Measurements from ENCODE around the gene PSMG2.
"Not testable (repeated sequence)": the region's sequence is repeated elsewhere in the genome, so short reads cannot be mapped to it uniquely, and the experiment has no call there.

PSMG2 gene

DNA sequence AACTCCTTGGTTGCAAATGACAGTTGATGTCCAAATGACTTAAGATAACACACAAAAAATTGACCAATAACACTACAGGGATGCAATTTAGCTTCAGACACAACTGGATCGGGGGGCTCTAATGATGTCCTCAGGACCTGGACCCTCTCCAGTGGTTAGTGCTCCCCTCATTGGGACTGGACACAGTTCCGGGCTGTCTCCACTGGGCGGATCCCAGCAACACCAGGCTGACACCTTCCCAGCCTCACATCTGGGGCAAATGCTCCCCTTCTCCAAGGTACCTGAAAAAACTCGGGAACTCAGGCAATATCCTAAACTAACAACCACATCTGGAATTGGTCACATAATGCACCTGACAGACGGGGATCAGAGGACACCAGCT, 48.7 kb downstream of the PSMG2 start:
- TF ChIP-seq, protein P1, sequence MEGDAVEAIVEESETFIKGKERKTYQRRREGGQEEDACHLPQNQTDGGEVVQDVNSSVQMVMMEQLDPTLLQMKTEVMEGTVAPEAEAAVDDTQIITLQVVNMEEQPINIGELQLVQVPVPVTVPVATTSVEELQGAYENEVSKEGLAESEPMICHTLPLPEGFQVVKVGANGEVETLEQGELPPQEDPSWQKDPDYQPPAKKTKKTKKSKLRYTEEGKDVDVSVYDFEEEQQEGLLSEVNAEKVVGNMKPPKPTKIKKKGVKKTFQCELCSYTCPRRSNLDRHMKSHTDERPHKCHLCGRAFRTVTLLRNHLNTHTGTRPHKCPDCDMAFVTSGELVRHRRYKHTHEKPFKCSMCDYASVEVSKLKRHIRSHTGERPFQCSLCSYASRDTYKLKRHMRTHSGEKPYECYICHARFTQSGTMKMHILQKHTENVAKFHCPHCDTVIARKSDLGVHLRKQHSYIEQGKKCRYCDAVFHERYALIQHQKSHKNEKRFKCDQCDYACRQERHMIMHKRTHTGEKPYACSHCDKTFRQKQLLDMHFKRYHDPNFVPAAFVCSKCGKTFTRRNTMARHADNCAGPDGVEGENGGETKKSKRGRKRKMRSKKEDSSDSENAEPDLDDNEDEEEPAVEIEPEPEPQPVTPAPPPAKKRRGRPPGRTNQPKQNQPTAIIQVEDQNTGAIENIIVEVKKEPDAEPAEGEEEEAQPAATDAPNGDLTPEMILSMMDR (IDR thresholded peaks at IDR 0.05; ENCODE audit: insufficient read depth, low read length, missing control alignments) = no peak
- DNase-seq (ENCODE audit: low read depth, low spot score) = no peak
- no peak overlapping the region for H3K4me3 ChIP-seq (ENCODE audit: low read depth, low read length)
- ChIA-PET CTCF (interaction anchor here (5.2 kb wide), 1 partner anchor 183 kb away, joined by 44 read pairs; no protein-coding TSS in a partner anchor), POLR2A (no interaction called here)

DNA sequence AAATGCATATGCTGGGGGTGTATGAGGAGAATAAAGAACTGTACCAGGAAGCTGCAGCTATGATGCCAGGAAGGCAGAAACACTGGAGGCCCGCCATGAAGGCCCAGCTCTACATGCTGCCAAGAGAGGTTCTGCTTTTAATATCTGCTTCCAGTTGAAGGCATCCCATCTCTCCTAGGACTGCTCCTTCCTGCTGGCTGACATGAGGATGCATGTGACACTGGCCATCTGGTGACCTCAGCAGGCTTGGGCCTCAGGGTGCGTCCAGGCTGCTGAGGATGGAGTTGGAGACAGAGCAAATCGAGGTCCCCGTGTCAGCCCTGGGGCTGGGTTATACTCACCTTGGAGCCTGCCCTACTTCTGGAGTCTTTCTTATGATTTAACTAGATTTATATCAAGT, 49.0 kb downstream of the PSMG2 start:
- no peak for DNase-seq (ENCODE audit: low read depth, low spot score)
- no peak overlapping the region for H3K4me3 ChIP-seq (ENCODE audit: low read depth, low read length)
- CTCF ChIA-PET = interaction anchor here (1.7 to 5.2 kb wide), 3 partner anchors 10 to 183 kb away, joined by 5 to 44 read pairs (median 8); no protein-coding TSS in a partner anchor
- POLR2A ChIA-PET = no interaction called here
- TF ChIP-seq, protein P1 (IDR thresholded peaks at IDR 0.05; ENCODE audit: insufficient read depth, low read length, missing control alignments) = no peak

DNA sequence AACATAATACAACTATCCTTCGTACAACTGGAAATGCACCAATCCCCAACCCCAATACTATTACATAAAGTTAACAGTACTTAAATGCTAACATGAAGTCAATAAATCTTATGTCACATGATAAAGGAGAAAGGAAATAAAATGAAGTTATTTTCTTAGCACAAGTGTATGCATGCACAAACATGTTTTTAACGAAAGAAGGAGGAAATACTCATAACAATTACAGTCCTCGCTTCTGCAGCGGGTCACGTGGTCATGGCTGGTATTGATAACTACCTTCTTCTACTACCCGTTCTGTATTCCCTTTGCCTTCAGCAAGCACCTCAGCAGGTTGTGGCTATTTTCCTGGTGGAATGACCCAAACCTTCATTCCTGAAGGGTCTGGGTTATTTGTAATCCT, 51.7 kb downstream of the PSMG2 start:
- ChIA-PET CTCF (no interaction called here), POLR2A (no interaction called here)

DNA sequence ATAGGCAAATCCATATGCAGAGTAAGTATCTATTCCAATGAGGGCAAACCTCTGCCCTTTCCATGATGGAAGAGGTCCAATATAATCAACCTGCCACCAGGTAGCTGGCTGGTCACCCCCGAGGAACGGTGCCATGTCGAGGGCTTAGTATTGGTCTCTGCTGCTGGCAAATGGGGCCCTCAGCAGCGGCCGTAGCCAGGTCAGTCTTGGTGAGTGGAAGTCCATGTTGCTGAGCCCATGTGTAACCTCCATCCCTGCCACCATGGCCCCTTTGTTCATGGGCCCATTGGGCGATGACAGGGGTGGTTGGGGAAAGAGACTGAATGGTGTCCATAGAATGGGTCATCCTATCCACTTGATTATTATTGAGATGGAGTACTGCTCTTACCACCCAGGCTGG, 52.8 kb downstream of the PSMG2 start:
- H3K4me3 ChIP-seq (ENCODE audit: low read depth, low read length); POLR2A ChIA-PET; CTCF ChIA-PET; DNase-seq (ENCODE audit: low read depth, low spot score): not testable (repeated sequence)

More for the DNA sequence above, 51.7 kb downstream of the PSMG2 start:
- no peak for DNase-seq (ENCODE audit: low read depth, low spot score)
- TF ChIP-seq, protein P1 (IDR thresholded peaks at IDR 0.05; ENCODE audit: insufficient read depth, low read length, missing control alignments) = no peak
- H3K4me3 ChIP-seq (ENCODE audit: low read depth, low read length) = no peak overlapping the region

DNA sequence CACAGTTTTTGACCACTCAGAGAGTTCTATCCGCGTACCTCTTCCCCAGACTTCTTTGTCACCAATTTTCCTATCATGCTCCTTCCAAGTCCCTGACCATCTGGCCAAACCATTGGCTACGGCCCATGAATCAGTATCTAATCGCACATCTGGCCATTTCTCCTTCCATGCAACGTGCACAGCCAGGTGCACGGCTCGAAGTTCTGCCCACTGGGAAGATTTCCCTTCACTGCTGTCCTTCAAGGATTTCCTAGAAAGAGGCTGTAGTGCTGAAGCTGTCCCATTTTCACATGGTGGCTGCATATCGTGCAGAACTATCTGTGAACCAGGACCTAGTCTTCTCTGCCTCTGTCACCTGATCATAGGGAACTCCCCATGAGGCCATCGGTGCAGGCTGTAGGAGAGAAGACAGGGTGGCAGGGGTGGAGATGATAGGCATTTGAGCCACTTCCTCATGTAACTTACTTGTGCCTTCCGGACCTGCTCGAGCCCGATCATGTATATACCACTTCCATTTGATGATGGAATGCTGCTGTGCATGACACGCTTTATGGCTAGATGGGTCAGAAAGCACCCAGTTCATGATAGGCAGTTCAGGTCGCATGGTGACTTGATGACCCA, 53.9 kb downstream of the PSMG2 start:
- CTCF ChIA-PET; POLR2A ChIA-PET; H3K4me3 ChIP-seq (ENCODE audit: low read depth, low read length); DNase-seq (ENCODE audit: low read depth, low spot score): not testable (repeated sequence)

DNA sequence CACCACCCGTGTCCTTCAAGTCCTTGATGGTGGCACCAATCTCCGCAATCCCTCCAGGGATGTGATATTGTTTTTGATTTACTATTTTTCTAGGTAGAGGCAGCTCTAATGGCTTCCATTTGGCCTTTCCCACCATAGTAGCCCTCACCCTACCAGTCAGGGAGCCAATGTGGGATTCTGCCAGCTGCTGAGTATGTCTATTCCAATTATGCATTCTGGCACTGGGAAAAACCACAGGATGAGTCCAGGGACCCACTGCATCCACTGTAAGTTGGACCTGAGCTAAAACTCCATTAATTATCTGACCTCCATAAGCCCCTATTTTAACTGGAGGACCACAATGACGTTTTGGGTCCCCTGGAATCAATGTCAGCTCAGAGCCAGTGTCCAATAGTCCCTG, 55.7 kb downstream of the PSMG2 start:
- H3K4me3 ChIP-seq (ENCODE audit: low read depth, low read length); DNase-seq (ENCODE audit: low read depth, low spot score); CTCF ChIA-PET; POLR2A ChIA-PET: not testable (repeated sequence)

DNA sequence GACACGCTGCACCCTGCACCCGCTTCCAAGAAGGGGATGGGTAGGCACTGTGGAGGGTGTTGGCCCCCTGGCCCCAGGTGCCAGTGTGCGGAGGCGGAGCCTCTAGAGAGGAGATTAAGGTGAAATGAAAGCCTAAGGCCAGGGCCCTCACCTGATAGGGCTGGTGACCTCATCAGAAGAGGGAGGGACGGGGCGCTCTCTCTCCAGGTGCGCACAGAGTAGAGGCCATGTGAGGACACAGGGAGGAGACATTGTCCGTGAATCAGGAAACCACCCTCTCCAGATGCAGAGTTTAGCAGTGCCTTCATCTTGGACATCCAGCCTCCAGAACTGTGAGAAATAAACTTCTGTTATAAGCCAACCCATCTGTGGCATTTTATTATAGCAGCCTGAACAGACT, 62.3 kb downstream of the PSMG2 start:
- POLR2A ChIA-PET = no interaction called here
- CTCF ChIA-PET = no interaction called here
- no peak overlapping the region for H3K4me3 ChIP-seq (ENCODE audit: low read depth, low read length)
- TF ChIP-seq, protein P1 (IDR thresholded peaks at IDR 0.05; ENCODE audit: insufficient read depth, low read length, missing control alignments) = no peak
- DNase-seq (ENCODE audit: low read depth, low spot score) = no peak

DNA sequence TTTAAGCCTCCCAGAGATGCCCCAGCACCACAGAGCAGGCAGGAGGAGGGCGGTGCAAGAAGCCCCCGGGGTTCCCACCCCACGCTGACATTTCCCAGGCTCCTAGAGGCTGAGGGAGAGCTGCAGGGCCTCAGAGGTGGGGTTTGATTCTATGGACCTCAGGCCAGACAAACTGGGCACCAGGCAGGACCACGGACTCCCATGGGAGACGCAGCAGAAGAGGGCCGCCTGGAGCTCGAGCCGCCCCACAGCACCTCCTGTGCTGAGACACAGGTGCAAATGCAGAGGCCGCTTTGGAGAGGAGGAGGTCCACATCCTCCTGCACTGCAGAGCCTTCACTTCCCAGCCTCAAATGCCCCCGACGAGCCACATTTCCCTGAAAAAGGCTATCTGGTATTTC, 62.7 kb downstream of the PSMG2 start:
- ChIA-PET CTCF (no interaction called here), POLR2A (no interaction called here)
- H3K4me3 ChIP-seq (ENCODE audit: low read depth, low read length) = no peak overlapping the region
- no peak for DNase-seq (ENCODE audit: low read depth, low spot score)
- TF ChIP-seq, protein P1 (IDR thresholded peaks at IDR 0.05; ENCODE audit: insufficient read depth, low read length, missing control alignments) = no peak
